Neural progenitor cell (in vitro differentiated cells): Measurements from ENCODE around the gene HTR6. TPM values are rescaled to one million over a fixed set of nuclear protein-coding genes. Genes with fewer than 3 reads are reported as not detected.

Source experiments
- DNase-seq: peaks from one replicate; pipeline ENCODE4 v3.0.0-alpha.2; 2016; ENCODE audit warnings: low spot score
- H2AFZ ChIP-seq: fragments of 200-600 bp; sonication (generic); replicated peaks from 2 replicates; pipeline ENCODE4 v1.6.1; 2016; ENCODE audit warnings: antibody characterized with exemption
- H3F3A ChIP-seq: fragments of 200-600 bp; sonication (generic); 2 replicates; pipeline ENCODE4 v1.6.1; 2016; ENCODE audit warnings: antibody characterized with exemption, low read depth
- H3K27ac ChIP-seq: fragments of 200-600 bp; sonication (generic); 2 replicates; pipeline ENCODE4 v1.5.1; 2016; ENCODE audit warnings: mild to moderate bottlenecking
- H3K27me3 ChIP-seq: fragments of 200-600 bp; sonication (generic); 2 replicates; pipeline ENCODE4 v1.6.1; 2016; ENCODE audit warnings: mild to moderate bottlenecking, moderate library complexity
- H3K36me3 ChIP-seq: fragments of 200-600 bp; sonication (generic); 2 replicates; pipeline ENCODE4 v1.5.1; 2016
- H3K4me1 ChIP-seq: fragments of 200-600 bp; sonication (generic); 2 replicates; pipeline ENCODE4 v1.6.1; 2016; ENCODE audit warnings: mixed run types
- H3K4me2 ChIP-seq: fragments of 200-600 bp; sonication (generic); 2 replicates; pipeline ENCODE4 v1.6.1; 2016
- H3K4me3 ChIP-seq: fragments of 200-600 bp; sonication (generic); 2 replicates; pipeline ENCODE4 v1.5.1; 2016
- H3K79me2 ChIP-seq: fragments of 200-600 bp; sonication (generic); 2 replicates; pipeline ENCODE4 v1.6.1; 2016; ENCODE audit warnings: low read depth
- H3K9ac ChIP-seq: fragments of 200-600 bp; sonication (generic); 2 replicates; pipeline ENCODE4 v1.6.1; 2016
- H3K9me3 ChIP-seq: fragments of 200-600 bp; sonication (generic); 2 replicates; pipeline ENCODE4 v1.5.1; 2016; ENCODE audit warnings: low read depth
- H4K20me1 ChIP-seq: fragments of 200-600 bp; sonication (generic); 2 replicates; pipeline ENCODE4 v1.6.1; 2016; ENCODE audit warnings: low read depth
- H3K27ac Mint-ChIP-seq: 3 replicates; pipeline ENCODE4 v1.8.0; 2021; ENCODE audit warnings: mixed read lengths
- H3K27me3 Mint-ChIP-seq: 2 replicates; pipeline ENCODE4 v1.8.0; 2022; ENCODE audit warnings: low read depth, mild to moderate bottlenecking, inconsistent platforms, moderate library complexity, mixed read lengths; ENCODE audit not compliant: insufficient read depth
- H3K36me3 Mint-ChIP-seq: 3 replicates; pipeline ENCODE4 v1.8.0; 2021; ENCODE audit warnings: mixed read lengths
- H3K4me1 Mint-ChIP-seq: 3 replicates; pipeline ENCODE4 v1.8.0; 2021; ENCODE audit warnings: mixed read lengths
- H3K4me3 Mint-ChIP-seq: 3 replicates; pipeline ENCODE4 v1.8.0; 2021; ENCODE audit warnings: mild to moderate bottlenecking, moderate library complexity, mixed read lengths
- H3K9me3 Mint-ChIP-seq: 3 replicates; pipeline ENCODE4 v1.8.0; 2020; ENCODE audit warnings: mixed read lengths
- CTCF ChIP-seq: fragments of 200-600 bp; sonication (generic); IDR thresholded peaks from 2 replicates; pipeline ENCODE4 v1.5.1; 2017; ENCODE audit warnings: antibody characterized with exemption, mild to moderate bottlenecking
- EZH2 ChIP-seq: fragments of 200-600 bp; sonication (generic); IDR thresholded peaks from 2 replicates; pipeline ENCODE4 v1.6.1; 2017; ENCODE audit warnings: antibody characterized with exemption, mild to moderate bottlenecking, moderate library complexity
- EZH2phosphoT487 ChIP-seq: fragments of 200-600 bp; sonication (generic); IDR thresholded peaks from 2 replicates; pipeline ENCODE4 v1.6.1; 2017; ENCODE audit warnings: antibody characterized with exemption
- total RNA-seq: library from RNA; depleted of rRNA; stranded (reverse); fragments of >200 nt; gene quantifications from 2 replicates; pipeline ENCODE4 v1.2.3, GENCODE V29; 2015; ENCODE audit warnings: low replicate concordance

The HTR6 gene
- total RNA-seq, 1 donor from 2014 or later, result not detected

GRCh38 chr1:19657511-19657910 is 7.2 kb upstream of the HTR6 start:
- Histone ChIP-seq H3K9ac (no peak overlapping the region), H4K20me1 (no peaks in the 10 kb centered on the region), H3K36me3 (no peaks in the 10 kb centered on the region), H3K27me3 (peaks cover 24% of the 10 kb centered on the region), H3K4me1 (no peaks in the 10 kb centered on the region), H3F3A (peaks cover 20% of the 10 kb centered on the region), H3K27ac (no peak overlapping the region), H3K4me3 (no peak overlapping the region), H3K4me2 (no peak overlapping the region), H2AFZ (no peak overlapping the region), H3K9me3 (no peaks in the 10 kb centered on the region), H3K79me2 (no peaks in the 10 kb centered on the region)
- Mint-ChIP-seq H3K36me3 (no peaks in the 10 kb centered on the region), H3K9me3 (no peaks in the 10 kb centered on the region), H3K4me1 (peaks cover 27% of the 10 kb centered on the region), H3K4me3 (peak overlapping the region; percentile 30), H3K27me3 (peaks cover 17% of the 10 kb centered on the region), H3K27ac (peak overlapping the region; percentile 63)
- TF ChIP-seq CTCF (no peak), EZH2phosphoT487 (no peak), EZH2 (no peak)
- no peak for DNase-seq

- H3K27me3 ChIP-seq, result peaks cover 31% of the 10 kb centered on the region
- no peaks in the 10 kb centered on the region for H4K20me1 ChIP-seq
- no peaks in the 10 kb centered on the region for H3K36me3 Mint-ChIP-seq
- H3K4me1 ChIP-seq, result no peaks in the 10 kb centered on the region
- no peak overlapping the region for H3K4me2 ChIP-seq
- TF ChIP-seq CTCF (no peak), EZH2 (no peak), EZH2phosphoT487 (no peak)
- no peaks in the 10 kb centered on the region for H3K9me3 ChIP-seq
- H3K4me3 Mint-ChIP-seq, result no peak overlapping the region
- H3K9me3 Mint-ChIP-seq, result no peaks in the 10 kb centered on the region
- H3K4me1 Mint-ChIP-seq, result peaks cover 27% of the 10 kb centered on the region
- peaks cover 22% of the 10 kb centered on the region for H3K27me3 Mint-ChIP-seq
- no peak overlapping the region for H3K9ac ChIP-seq
- no peaks in the 10 kb centered on the region for H3K79me2 ChIP-seq
- no peak overlapping the region for H2AFZ ChIP-seq
- H3K36me3 ChIP-seq, result no peaks in the 10 kb centered on the region
- DNase-seq, result no peak
- H3K27ac ChIP-seq, result no peak overlapping the region
- H3K27ac Mint-ChIP-seq, result peak overlapping the region; percentile 90
- no peak overlapping the region for H3K4me3 ChIP-seq
- H3F3A ChIP-seq, result peaks cover 20% of the 10 kb centered on the region
Observed at GRCh38 chr1:19658186-19658585, 6.5 kb upstream of the HTR6 start.

GRCh38 chr1:19661721-19662228 is 2.9 kb upstream of the HTR6 start:
- H3K79me2 ChIP-seq, result no peaks in the 10 kb centered on the region
- peaks cover 46% of the 10 kb centered on the region for H3K27me3 Mint-ChIP-seq

More at GRCh38 chr1:19661721-19662228, 2.9 kb upstream of the HTR6 start:
- Histone ChIP-seq H3K4me2 (no peak overlapping the region), H3F3A (peaks cover 33% of the 10 kb centered on the region), H3K36me3 (no peaks in the 10 kb centered on the region), H2AFZ (no peak overlapping the region), H3K4me3 (no peak overlapping the region), H4K20me1 (peaks cover 17% of the 10 kb centered on the region), H3K9ac (no peak overlapping the region), H3K27ac (no peak overlapping the region), H3K4me1 (no peaks in the 10 kb centered on the region), H3K9me3 (no peaks in the 10 kb centered on the region), H3K27me3 (peaks cover 67% of the 10 kb centered on the region)
- H3K4me3 Mint-ChIP-seq, result no peak overlapping the region
- H3K9me3 Mint-ChIP-seq, result no peaks in the 10 kb centered on the region
- no peaks in the 10 kb centered on the region for H3K36me3 Mint-ChIP-seq
- H3K27ac Mint-ChIP-seq, result no peak overlapping the region
- no peak for DNase-seq
- TF ChIP-seq CTCF, result peak; percentile 71
- TF ChIP-seq EZH2phosphoT487, result no peak
- peaks cover 21% of the 10 kb centered on the region for H3K4me1 Mint-ChIP-seq
